ENCODE measurements around the gene EXOC7.
A peak's percentile ranks its signal among the peaks of the same experiment; 100 is the strongest.
"Not testable (repeated sequence)": the region's sequence is repeated elsewhere in the genome, so short reads cannot be mapped to it uniquely, and the experiment has no call there.

Gene EXOC7

GRCh38 chr17:76079956-76080767, 23.4 kb downstream of the EXOC7 start:
- H3K9ac ChIP-seq (ENCODE audit: low read length): no peak overlapping the region
- no peak overlapping the region for H2AK5ac ChIP-seq (ENCODE audit: low read length, severe bottlenecking)
- no peak overlapping the region for H3K14ac ChIP-seq (ENCODE audit: low read length in 2 of 2)
- DNase-seq: no peak
- WGBS: 26% methylated on average over 19 of the region's 23 CpGs
- H3K27me3 ChIP-seq (ENCODE audit: control insufficient read depth in 1 of 2, insufficient read depth in 1 of 2, low read length in 2 of 2): peaks cover 56 to 59% of the 10 kb centered on the region in 2 experiments
- no peak overlapping the region for H3K4me3 ChIP-seq (ENCODE audit: insufficient read depth in 1 of 2, low read depth in 1 of 2, low read length in 2 of 2)
- H3K4me1 ChIP-seq (ENCODE audit: control insufficient read depth, insufficient read depth, low read depth, low read length): peaks cover 39% of the 10 kb centered on the region
- no peaks in the 10 kb centered on the region for H3K9me3 ChIP-seq (ENCODE audit: control insufficient read depth, low read length)
- H4K8ac ChIP-seq (ENCODE audit: low read length): no peak overlapping the region
- H3K18ac ChIP-seq (ENCODE audit: low read depth in 1 of 2, low read length in 2 of 2): peak overlapping the region in 1 of 2 experiments; percentile 54
- no peak overlapping the region for H2BK15ac ChIP-seq (ENCODE audit: low read depth, poor library complexity, severe bottlenecking)
- H3K4ac ChIP-seq (ENCODE audit: low read depth in 1 of 2, low read length in 2 of 2): no peak overlapping the region
- H3K27ac ChIP-seq (ENCODE audit: low read length, poor library complexity, severe bottlenecking): no peak overlapping the region
- no peak overlapping the region for H4K91ac ChIP-seq (ENCODE audit: low read length)
- H3K4me2 ChIP-seq (ENCODE audit: low read length, poor library complexity, severe bottlenecking): no peak overlapping the region
- peak overlapping the region in 1 of 2 experiments; percentile 83 for H3K23ac ChIP-seq (ENCODE audit: low read length in 2 of 2)
- no peak overlapping the region for H2BK5ac ChIP-seq (ENCODE audit: low read depth, low read length, poor library complexity, severe bottlenecking)
- no peak overlapping the region for H2BK12ac ChIP-seq (ENCODE audit: low read length in 2 of 2)
- H2BK120ac ChIP-seq (ENCODE audit: low read depth, low read length): no peak overlapping the region
- no peaks in the 10 kb centered on the region for H3K79me1 ChIP-seq (replicated peaks; ENCODE audit: low read length, poor library complexity, severe bottlenecking)
- H3K36me3 ChIP-seq (ENCODE audit: control insufficient read depth in 1 of 2, insufficient read depth in 2 of 2, low read depth in 1 of 2, low read length in 2 of 2): peaks cover 27 to 37% of the 10 kb centered on the region in 2 experiments
- no peak overlapping the region for H2AFZ ChIP-seq (ENCODE audit: low read depth, low read length)

DNA sequence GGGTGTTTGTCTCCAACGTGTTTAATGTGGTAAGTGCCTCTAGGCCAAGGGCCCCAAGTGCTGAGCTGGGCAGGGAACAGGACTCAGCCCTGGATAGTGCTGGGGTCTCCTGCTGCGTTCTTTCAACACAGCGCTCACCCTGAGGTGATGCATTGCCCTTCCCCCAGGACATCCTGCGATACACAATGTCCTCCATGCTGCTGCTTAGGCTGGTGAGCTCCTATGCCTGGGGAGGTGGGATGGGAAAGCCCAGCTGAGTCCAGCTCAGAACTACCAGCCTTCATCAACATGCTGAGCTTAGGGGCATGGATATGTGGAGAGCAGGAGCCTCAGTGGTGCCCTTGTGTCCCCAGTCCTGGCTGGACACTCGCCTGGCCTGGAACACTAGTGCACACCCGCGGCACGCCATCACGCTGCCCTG, 24.0 kb downstream of the EXOC7 start:
- Histone ChIP-seq H4K8ac (ENCODE audit: low read length) (no peak overlapping the region), H3K27me3 (ENCODE audit: control insufficient read depth in 1 of 2, insufficient read depth in 1 of 2, low read length in 2 of 2) (peaks cover 61 to 65% of the 10 kb centered on the region in 2 experiments), H2AK5ac (ENCODE audit: low read length, severe bottlenecking) (no peak overlapping the region), H3K27ac (ENCODE audit: low read length, poor library complexity, severe bottlenecking) (no peak overlapping the region), H3K4me3 (ENCODE audit: insufficient read depth in 1 of 2, low read depth in 1 of 2, low read length in 2 of 2) (no peak overlapping the region), H2BK5ac (ENCODE audit: low read depth, low read length, poor library complexity, severe bottlenecking) (no peak overlapping the region), H3K4ac (ENCODE audit: low read depth in 1 of 2, low read length in 2 of 2) (no peak overlapping the region), H3K9ac (ENCODE audit: low read length) (no peak overlapping the region), H3K9me3 (ENCODE audit: control insufficient read depth, low read length) (no peaks in the 10 kb centered on the region), H2BK120ac (ENCODE audit: low read depth, low read length) (no peak overlapping the region), H3K36me3 (ENCODE audit: control insufficient read depth in 1 of 2, insufficient read depth in 2 of 2, low read depth in 1 of 2, low read length in 2 of 2) (peaks cover 20 to 33% of the 10 kb centered on the region in 2 experiments), H3K4me1 (ENCODE audit: control insufficient read depth, insufficient read depth, low read depth, low read length) (peaks cover 45% of the 10 kb centered on the region), H2AFZ (ENCODE audit: low read depth, low read length) (no peak overlapping the region), H4K91ac (ENCODE audit: low read length) (no peak overlapping the region), H3K14ac (ENCODE audit: low read length in 2 of 2) (no peak overlapping the region), H3K4me2 (ENCODE audit: low read length, poor library complexity, severe bottlenecking) (no peak overlapping the region), H2BK15ac (ENCODE audit: low read depth, poor library complexity, severe bottlenecking) (no peak overlapping the region), H3K18ac (ENCODE audit: low read depth in 1 of 2, low read length in 2 of 2) (no peak overlapping the region), H3K23ac (ENCODE audit: low read length in 2 of 2) (no peak overlapping the region), H3K79me1 (replicated peaks; ENCODE audit: low read length, poor library complexity, severe bottlenecking) (no peaks in the 10 kb centered on the region), H2BK12ac (ENCODE audit: low read length in 2 of 2) (no peak overlapping the region)
- 73% methylated on average over 7 of the region's 9 CpGs for WGBS
- DNase-seq: no peak

GRCh38 chr17:76078860-76079534, 24.6 kb downstream of the EXOC7 start, which contains the start of gene ZACN:
TSS of gene ZACN (plus strand) at chr17:76079182. CDS start at chr17:76079265, 83 bp downstream.
- 94% methylated on average over 17 of the region's 17 CpGs for WGBS
- peaks cover 49% of the 10 kb centered on the region for H3K4me1 ChIP-seq (ENCODE audit: control insufficient read depth, insufficient read depth, low read depth, low read length)

DNA sequence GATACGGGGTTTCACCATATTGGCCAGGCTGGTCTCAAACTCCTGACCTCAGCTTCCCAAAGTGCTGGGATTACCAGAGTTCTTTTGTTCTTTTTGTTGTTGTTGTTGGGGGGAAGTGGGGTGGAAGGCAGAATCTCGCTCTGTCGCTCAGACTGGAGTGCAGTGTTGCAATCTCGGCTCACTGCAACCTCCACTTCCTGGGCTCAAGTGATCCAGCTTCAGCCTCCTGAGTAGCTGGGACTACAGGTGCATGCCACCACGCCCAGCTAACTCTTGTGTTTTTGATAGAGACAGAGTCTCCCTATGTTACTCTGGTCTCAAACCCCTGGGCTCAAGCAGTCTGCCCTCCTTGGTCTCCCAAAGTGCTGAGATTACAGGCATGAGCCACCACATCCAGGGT, 25.2 kb downstream of the EXOC7 start:
- not testable (repeated sequence) for H2BK120ac ChIP-seq (ENCODE audit: low read depth, low read length); H3K14ac ChIP-seq (ENCODE audit: low read length in 2 of 2); H2BK12ac ChIP-seq (ENCODE audit: low read length in 2 of 2); H3K27ac ChIP-seq (ENCODE audit: low read length, poor library complexity, severe bottlenecking); H3K4me3 ChIP-seq (ENCODE audit: insufficient read depth in 1 of 2, low read depth in 1 of 2, low read length in 2 of 2); H3K79me1 ChIP-seq (replicated peaks; ENCODE audit: low read length, poor library complexity, severe bottlenecking); H3K4ac ChIP-seq (ENCODE audit: low read depth in 1 of 2, low read length in 2 of 2); H2AK5ac ChIP-seq (ENCODE audit: low read length, severe bottlenecking); H2BK5ac ChIP-seq (ENCODE audit: low read depth, low read length, poor library complexity, severe bottlenecking); DNase-seq; H4K8ac ChIP-seq (ENCODE audit: low read length); H2AFZ ChIP-seq (ENCODE audit: low read depth, low read length); H4K91ac ChIP-seq (ENCODE audit: low read length); H3K9me3 ChIP-seq (ENCODE audit: control insufficient read depth, low read length); H3K9ac ChIP-seq (ENCODE audit: low read length); H3K18ac ChIP-seq (ENCODE audit: low read depth in 1 of 2, low read length in 2 of 2); H3K4me2 ChIP-seq (ENCODE audit: low read length, poor library complexity, severe bottlenecking); H2BK15ac ChIP-seq (ENCODE audit: low read depth, poor library complexity, severe bottlenecking); H3K23ac ChIP-seq (ENCODE audit: low read length in 2 of 2)
- Histone ChIP-seq H3K4me1 (ENCODE audit: control insufficient read depth, insufficient read depth, low read depth, low read length) (peaks cover 47% of the 10 kb centered on the region), H3K27me3 (ENCODE audit: control insufficient read depth in 1 of 2, insufficient read depth in 1 of 2, low read length in 2 of 2) (peaks cover 69 to 77% of the 10 kb centered on the region in 2 experiments), H3K36me3 (ENCODE audit: control insufficient read depth in 1 of 2, insufficient read depth in 2 of 2, low read depth in 1 of 2, low read length in 2 of 2) (peaks cover 9 to 21% of the 10 kb centered on the region in 2 experiments)
- WGBS: 80% methylated on average over 5 of the region's 5 CpGs

More at GRCh38 chr17:76078860-76079534, 24.6 kb downstream of the EXOC7 start, which contains the start of gene ZACN:
- no peak within 1 kb of the TSS for H2BK15ac ChIP-seq (ENCODE audit: low read depth, poor library complexity, severe bottlenecking)
- H3K27ac ChIP-seq (ENCODE audit: low read length, poor library complexity, severe bottlenecking): no peak within 1 kb of the TSS
- no peak within 1 kb of the TSS for H3K9ac ChIP-seq (ENCODE audit: low read length)
- no peak within 1 kb of the TSS for H3K4me3 ChIP-seq (ENCODE audit: insufficient read depth in 1 of 2, low read depth in 1 of 2, low read length in 2 of 2)
- H2BK12ac ChIP-seq (ENCODE audit: low read length in 2 of 2): no peak within 1 kb of the TSS
- peaks cover 15 to 27% of the 10 kb centered on the region in 2 experiments for H3K36me3 ChIP-seq (ENCODE audit: control insufficient read depth in 1 of 2, insufficient read depth in 2 of 2, low read depth in 1 of 2, low read length in 2 of 2)
- H4K91ac ChIP-seq (ENCODE audit: low read length): no peak within 1 kb of the TSS
- no peak within 1 kb of the TSS for H3K4ac ChIP-seq (ENCODE audit: low read depth in 1 of 2, low read length in 2 of 2)
- H3K23ac ChIP-seq (ENCODE audit: low read length in 2 of 2): peak within 1 kb of the TSS in 1 of 2 experiments; percentile 83
- H3K4me2 ChIP-seq (ENCODE audit: low read length, poor library complexity, severe bottlenecking): no peak within 1 kb of the TSS
- H2BK5ac ChIP-seq (ENCODE audit: low read depth, low read length, poor library complexity, severe bottlenecking): no peak within 1 kb of the TSS
- no peak within 1 kb of the TSS for H2AK5ac ChIP-seq (ENCODE audit: low read length, severe bottlenecking)
- no peak for DNase-seq
- H3K14ac ChIP-seq (ENCODE audit: low read length in 2 of 2): no peak within 1 kb of the TSS
- H2BK120ac ChIP-seq (ENCODE audit: low read depth, low read length): no peak within 1 kb of the TSS
- H3K27me3 ChIP-seq (ENCODE audit: control insufficient read depth in 1 of 2, insufficient read depth in 1 of 2, low read length in 2 of 2): peaks cover 63 to 71% of the 10 kb centered on the region in 2 experiments
- no peak within 1 kb of the TSS for H4K8ac ChIP-seq (ENCODE audit: low read length)
- H2AFZ ChIP-seq (ENCODE audit: low read depth, low read length): no peak within 1 kb of the TSS
- H3K79me1 ChIP-seq (replicated peaks; ENCODE audit: low read length, poor library complexity, severe bottlenecking): no peaks in the 10 kb centered on the region
- H3K18ac ChIP-seq (ENCODE audit: low read depth in 1 of 2, low read length in 2 of 2): no peak within 1 kb of the TSS
- H3K9me3 ChIP-seq (ENCODE audit: control insufficient read depth, low read length): no peaks in the 10 kb centered on the region

All from mesenchymal stem cell (in vitro differentiated cells and primary cell).